GM12878 (cell line): ENCODE measurements around the gene ZNF581. TPM values are rescaled to one million over a fixed set of nuclear protein-coding genes. Genes with fewer than 3 reads are reported as not detected.

ENCODE experiments used
- ATAC-seq: fragments of 200-7000 bp; cut with Tn5 transposase; 3 replicates; pipeline ENCODE4 v1.9.1; 2020; ENCODE audit warnings: mild to moderate bottlenecking, moderate library complexity
- BruUV-seq: library from RNA; stranded (reverse); fragments of 400-500 nt; replicated peaks from 2 replicates; lab custom pipeline; 2021; lab: Mats Ljungman, UMichigan
- CTCF ChIA-PET: fragments of 300-600 bp; sonication (Branson Sonifier 250); formaldehyde crosslinking; extraction: SDS; loops from one replicate; lab custom pipeline; 2021; ENCODE audit warnings: inconsistent platforms; lab: Yijun Ruan, JAX
- POLR2A ChIA-PET: fragments of 350-600 bp; formaldehyde crosslinking; extraction: SDS; loops from one replicate; lab custom pipeline; 2021; ENCODE audit warnings: inconsistent platforms; lab: Charles Lee
- RAD21 ChIA-PET: fragments of 300-600 bp; sonication (Branson Sonifier 250); formaldehyde crosslinking; loops from one replicate; lab custom pipeline; 2023; ENCODE audit warnings: antibody characterized with exemption; ENCODE audit not compliant: unreplicated experiment; lab: Charles Lee
- SMC1A ChIA-PET: fragments of 300-600 bp; sonication (Branson Sonifier 250); formaldehyde crosslinking; loops from one replicate; lab custom pipeline; 2023; ENCODE audit not compliant: unreplicated experiment, uncharacterized antibody; lab: Charles Lee
- DNase-seq: peaks from one replicate; pipeline ENCODE4 v3.0.0-alpha.2; 2011; ENCODE audit warnings: low read depth, low spot score
- FAIRE-seq: peaks from 3 replicates; lab custom pipeline; 2011; peaks lifted over from hg19 to GRCh38; lab: Jason Lieb, UNC
- H2AFZ ChIP-seq: 2 replicates; pipeline ENCODE4 v1.6.0; 2011; ENCODE audit warnings: low read depth, low read length, control low read depth; ENCODE audit not compliant: control insufficient read depth
- H3K27ac ChIP-seq: 2 replicates; pipeline ENCODE4 v1.5.1; 2011; ENCODE audit warnings: control low read depth; ENCODE audit not compliant: control insufficient read depth, insufficient read depth
- H3K27me3 ChIP-seq, 2 experiments: replicated peaks in 1 of 2; 2 replicates each; pipeline versions ENCODE4 v1.6.0 to v1.6.1; 2011; ENCODE audit warnings: low read length in 1 of 2; ENCODE audit not compliant: control insufficient read depth in 2 of 2, insufficient read depth in 2 of 2
- H3K36me3 ChIP-seq, 2 experiments: 2 replicates each; pipeline ENCODE4 v1.5.1; 2011; ENCODE audit warnings: low read length in 1 of 2; ENCODE audit not compliant: control insufficient read depth in 2 of 2, insufficient read depth in 2 of 2
- H3K4me1 ChIP-seq: 2 replicates; pipeline ENCODE4 v1.6.1; 2011; ENCODE audit warnings: mild to moderate bottlenecking, low read length, moderate library complexity, mixed read lengths; ENCODE audit not compliant: control insufficient read depth, insufficient read depth
- H3K4me2 ChIP-seq: 2 replicates; pipeline ENCODE4 v1.6.0; 2011; ENCODE audit warnings: control low read depth; ENCODE audit not compliant: control insufficient read depth, insufficient read depth
- H3K4me3 ChIP-seq: fragments of 200-600 bp; sonication (generic); 2 replicates; pipeline ENCODE4 v1.5.1; 2016
- H3K79me2 ChIP-seq: 2 replicates; pipeline ENCODE4 v1.6.0; 2011; ENCODE audit warnings: low read length; ENCODE audit not compliant: control insufficient read depth, insufficient read depth
- H3K9ac ChIP-seq: 2 replicates; pipeline ENCODE4 v1.8.0; 2011; ENCODE audit warnings: low read length, control low read depth, mixed read lengths; ENCODE audit not compliant: control insufficient read depth, insufficient read depth
- H3K9me3 ChIP-seq: replicated peaks from 3 replicates; pipeline ENCODE4 v1.5.1; 2011; ENCODE audit warnings: mild to moderate bottlenecking, low read length; ENCODE audit not compliant: control insufficient read depth, insufficient read depth
- H4K20me1 ChIP-seq: 2 replicates; pipeline ENCODE4 v1.6.0; 2011; ENCODE audit not compliant: control insufficient read depth, insufficient read depth
- EP300 ChIP-seq, 2 experiments: fragments of 150-350 bp in 1 of 2; IDR thresholded peaks; 2 replicates each; pipeline ENCODE4 v1.6.1; 2011 to 2012; ENCODE audit warnings: low read depth in 2 of 2, low read length in 2 of 2, borderline replicate concordance in 1 of 2, improper control_type of control experiment in 1 of 2, inconsistent platforms in 1 of 2; ENCODE audit not compliant: control insufficient read depth in 1 of 2
- PML ChIP-seq: IDR thresholded peaks from 2 replicates; pipeline ENCODE4 v1.6.1; 2012; ENCODE audit warnings: low read length, inconsistent platforms
- TCF12 ChIP-seq: IDR thresholded peaks from 2 replicates; pipeline ENCODE4 v1.6.1; 2011; ENCODE audit warnings: low read depth, mild to moderate bottlenecking, low read length
- USF1 ChIP-seq: IDR thresholded peaks from 2 replicates; pipeline ENCODE4 v1.6.1; 2011; ENCODE audit warnings: borderline replicate concordance, low read depth, mild to moderate bottlenecking, moderate library complexity, mixed read lengths, low read length; ENCODE audit not compliant: insufficient read depth; ENCODE audit errors: extremely low read length
- ZSCAN29 ChIP-seq: fragments of 450-650 bp; IDR thresholded peaks from 2 replicates; pipeline ENCODE4 v1.6.1; 2017; ENCODE audit warnings: mild to moderate bottlenecking, moderate library complexity
- WGBS: methylation state at CpG from one replicate; pipeline ENCODE4 v1.1.6; 2016; ENCODE audit warnings: low lambda C conversion rate; ENCODE audit not compliant: insufficient replicate concordance, insufficient coverage; ENCODE audit errors: missing lambda C conversion rate; 5-methylcytosine and 5-hydroxymethylcytosine counted together
- in situ Hi-C: fragments of 300-500 bp; cut with MboI; formaldehyde crosslinking; loops from 9 replicates; pipeline ENCODE4 v1.14.3; 2018; ENCODE audit warnings: mixed read lengths
- intact Hi-C: fragments of 100-400 bp; cut with micrococcal nuclease; formaldehyde crosslinking; loops from one replicate; pipeline ENCODE4 v1.14.2; 2022; ENCODE audit not compliant: unreplicated experiment
- polyA plus RNA-seq, 11 experiments: library from polyadenylated mRNA; depleted of rRNA in 4 of 11; unstranded in 6 of 11; stranded (reverse) in 5 of 11; fragments of >200 nt; fragmentation: Nextera tagmentation in 4 of 11; fragmentation: Illumina TruSeq in 1 of 11; extraction: Ambion mirVana in 4 of 11; extraction: Trizol in 1 of 11; gene quantifications; 1 replicate in 1 of 11; 2 replicates in 10 of 11; pipeline versions ENCODE4 v1.2.1 to v1.2.3, GENCODE V29; 2011 to 2016; ENCODE audit warnings: inconsistent platforms in 2 of 11, missing spikeins in 2 of 11, low read depth in 1 of 11
- total RNA-seq, 4 experiments: library from RNA; depleted of rRNA in 3 of 4; stranded (reverse); fragments of >200 nt in 3 of 4; fragmentation: Illumina TruSeq in 1 of 4; extraction: Trizol in 1 of 4; gene quantifications; 2 replicates each; pipeline versions ENCODE4 v1.2.1 to v1.2.3, GENCODE V29; 2013 to 2021
- TF ChIP-seq, protein P1 (sequence below): fragments of 450-650 bp; conservative IDR thresholded peaks from 2 replicates; pipeline ENCODE4 v1.6.1; 2017; ENCODE audit warnings: mild to moderate bottlenecking, moderate library complexity

Gene ZNF581
- total and polyA plus RNA-seq, 10 of the 15 experiments (the other 5 are each of a cell fraction or from before 2014, with no cell fraction given), result 4.7 to 45.4 (median 22.2) TPM

DNA sequence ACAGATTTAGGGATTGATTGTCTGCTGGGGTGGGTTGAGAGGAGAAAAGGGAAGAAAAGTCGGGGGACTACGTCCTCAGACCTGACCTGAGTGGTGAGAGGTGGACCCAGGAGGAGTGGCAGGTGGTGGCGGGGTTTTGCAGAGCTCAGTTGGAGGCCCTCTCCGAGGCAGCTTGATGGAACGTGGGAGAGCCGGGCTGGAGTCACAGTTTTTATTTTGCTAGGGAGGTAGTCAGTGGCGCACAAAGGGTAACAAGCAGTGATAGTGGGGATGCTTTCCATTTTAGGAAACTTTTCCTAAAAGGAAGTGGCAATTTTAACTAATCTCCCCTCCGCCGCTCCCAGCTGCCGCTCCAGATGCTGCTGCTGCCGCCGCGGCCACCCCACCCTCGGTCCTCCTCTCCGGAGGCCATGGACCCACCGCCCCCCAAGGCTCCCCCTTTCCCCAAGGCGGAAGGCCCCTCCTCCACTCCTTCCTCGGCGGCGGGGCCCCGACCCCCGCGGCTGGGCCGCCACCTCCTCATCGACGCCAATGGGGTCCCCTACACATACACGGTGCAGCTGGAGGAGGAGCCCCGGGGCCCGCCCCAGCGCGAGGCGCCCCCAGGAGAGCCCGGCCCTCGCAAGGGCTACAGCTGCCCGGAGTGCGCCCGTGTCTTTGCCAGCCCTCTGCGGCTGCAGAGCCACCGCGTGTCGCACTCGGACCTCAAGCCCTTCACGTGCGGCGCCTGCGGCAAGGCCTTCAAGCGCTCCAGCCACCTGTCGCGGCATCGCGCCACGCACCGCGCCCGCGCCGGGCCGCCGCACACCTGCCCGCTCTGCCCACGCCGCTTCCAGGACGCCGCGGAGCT, 1.1 kb upstream of the ZNF581 start (continued):
- TF ChIP-seq USF1 (no peak), EP300 (IDR thresholded peaks at IDR 0.05; ENCODE audit: borderline replicate concordance in 1 of 2, control insufficient read depth in 1 of 2, low read depth in 2 of 2, low read length in 2 of 2) (no peak), TCF12 (peak; percentile 21; the same call in 1 of the 2 replicates)
- TF ChIP-seq, protein P1, sequence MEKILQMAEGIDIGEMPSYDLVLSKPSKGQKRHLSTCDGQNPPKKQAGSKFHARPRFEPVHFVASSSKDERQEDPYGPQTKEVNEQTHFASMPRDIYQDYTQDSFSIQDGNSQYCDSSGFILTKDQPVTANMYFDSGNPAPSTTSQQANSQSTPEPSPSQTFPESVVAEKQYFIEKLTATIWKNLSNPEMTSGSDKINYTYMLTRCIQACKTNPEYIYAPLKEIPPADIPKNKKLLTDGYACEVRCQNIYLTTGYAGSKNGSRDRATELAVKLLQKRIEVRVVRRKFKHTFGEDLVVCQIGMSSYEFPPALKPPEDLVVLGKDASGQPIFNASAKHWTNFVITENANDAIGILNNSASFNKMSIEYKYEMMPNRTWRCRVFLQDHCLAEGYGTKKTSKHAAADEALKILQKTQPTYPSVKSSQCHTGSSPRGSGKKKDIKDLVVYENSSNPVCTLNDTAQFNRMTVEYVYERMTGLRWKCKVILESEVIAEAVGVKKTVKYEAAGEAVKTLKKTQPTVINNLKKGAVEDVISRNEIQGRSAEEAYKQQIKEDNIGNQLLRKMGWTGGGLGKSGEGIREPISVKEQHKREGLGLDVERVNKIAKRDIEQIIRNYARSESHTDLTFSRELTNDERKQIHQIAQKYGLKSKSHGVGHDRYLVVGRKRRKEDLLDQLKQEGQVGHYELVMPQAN, result peak; percentile 81

DNA sequence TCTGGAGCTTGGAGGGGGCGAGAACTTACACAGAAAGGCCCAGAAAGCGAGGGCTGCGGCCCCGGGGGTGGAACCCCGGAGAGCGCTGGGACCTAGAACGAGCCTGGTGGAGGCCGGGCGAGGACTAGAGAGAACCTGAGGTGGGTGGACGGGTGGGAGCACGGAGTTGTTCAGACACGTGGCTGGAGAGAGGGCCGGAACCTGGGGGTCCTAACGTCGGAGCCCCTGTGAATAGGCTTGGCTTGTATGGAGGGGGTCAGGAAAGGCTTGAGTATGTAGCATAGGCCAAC, 383 bp downstream of the ZNF581 start:
- SMC1A ChIA-PET, result no interaction called here
- H3K4me1 ChIP-seq, result peaks cover 36% of the 10 kb centered on the region
- H3K27me3 ChIP-seq, result no peaks in the 10 kb centered on the region
- H3K9ac ChIP-seq, result peak overlapping the region; percentile 86
- BruUV-seq, result no TSS peak
- POLR2A ChIA-PET, result interaction anchor here (2.1 kb wide), 1 partner anchor 11 kb away, joined by 10 read pairs; the partner anchor contains the start of gene U2AF2
- no peak overlapping the region for H2AFZ ChIP-seq
- DNase-seq, result no peak
- CTCF ChIA-PET, result interaction anchor here (1.8 to 2.3 kb wide), 2 partner anchors 10 to 11 kb away, joined by 12 to 17 read pairs; partner anchors contain the start of gene U2AF2
- WGBS, result 2% methylated on average over 15 of the region's 15 CpGs
- peak overlapping the region; percentile 64 for H3K27ac ChIP-seq
- peaks cover 64% of the 10 kb centered on the region for H3K79me2 ChIP-seq
- H3K36me3 ChIP-seq, result 0 out of 4 replicates have a peak, but pooled peaks cover 0 to 2% of the 10 kb centered on the region in 2 experiments
- no peaks in the 10 kb centered on the region for H4K20me1 ChIP-seq
- TF ChIP-seq PML (peak; percentile 13; the same call in 1 of the 2 replicates), ZSCAN29 (no peak)
- no peak for ATAC-seq
- no peaks in the 10 kb centered on the region for H3K9me3 ChIP-seq
- intact Hi-C loops, result loop anchor here (5.0 kb wide), 2 partner anchors 33 to 42 kb away; partner anchors contain the start of genes EPN1 and ZNF524
- in situ Hi-C loops, result no loop called here
- peak overlapping the region; percentile 95 for H3K4me3 ChIP-seq
- no peak for FAIRE-seq
- peak overlapping the region; percentile 91 for H3K4me2 ChIP-seq
- RAD21 ChIA-PET, result interaction anchor here (2.4 kb wide), 1 partner anchor 11 kb away, joined by 10 read pairs; the partner anchor contains the start of gene U2AF2
